GM12875 (cell line): ENCODE results near the gene ANKIB1.

ENCODE experiments used
- H3K4me3 ChIP-seq: one replicate; pipeline ENCODE4 v1.5.1; 2011; ENCODE audit warnings: low read depth, low read length, control low read depth
- TF ChIP-seq, protein P1 (sequence below): IDR thresholded peaks from 2 replicates; pipeline ENCODE4 v1.5.1; 2011; ENCODE audit warnings: low read depth, mild to moderate bottlenecking, control low read depth, inconsistent platforms, low read length, moderate library complexity, borderline replicate concordance; ENCODE audit not compliant: insufficient read depth

Gene ANKIB1

DNA sequence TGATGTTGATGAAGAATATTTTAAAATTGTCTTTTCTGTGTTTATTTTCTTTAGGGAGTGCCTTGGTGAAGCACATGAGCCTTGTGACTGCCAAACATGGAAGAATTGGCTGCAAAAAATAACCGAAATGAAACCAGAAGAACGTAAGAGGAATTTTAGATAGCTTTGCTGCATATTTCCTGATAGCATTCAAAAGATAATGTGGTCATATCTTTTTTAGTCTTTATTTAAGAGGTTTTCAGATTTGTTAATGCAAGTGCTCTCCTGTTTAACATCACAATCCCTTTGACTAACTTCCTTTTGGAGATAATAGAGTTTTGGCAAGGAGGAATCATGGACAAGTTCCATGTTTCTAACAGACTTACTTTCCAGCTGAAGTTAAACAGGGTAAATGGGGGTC lies 116.4 kb downstream of the ANKIB1 start:
- H3K4me3 ChIP-seq: no peak overlapping the region
- TF ChIP-seq, protein P1, sequence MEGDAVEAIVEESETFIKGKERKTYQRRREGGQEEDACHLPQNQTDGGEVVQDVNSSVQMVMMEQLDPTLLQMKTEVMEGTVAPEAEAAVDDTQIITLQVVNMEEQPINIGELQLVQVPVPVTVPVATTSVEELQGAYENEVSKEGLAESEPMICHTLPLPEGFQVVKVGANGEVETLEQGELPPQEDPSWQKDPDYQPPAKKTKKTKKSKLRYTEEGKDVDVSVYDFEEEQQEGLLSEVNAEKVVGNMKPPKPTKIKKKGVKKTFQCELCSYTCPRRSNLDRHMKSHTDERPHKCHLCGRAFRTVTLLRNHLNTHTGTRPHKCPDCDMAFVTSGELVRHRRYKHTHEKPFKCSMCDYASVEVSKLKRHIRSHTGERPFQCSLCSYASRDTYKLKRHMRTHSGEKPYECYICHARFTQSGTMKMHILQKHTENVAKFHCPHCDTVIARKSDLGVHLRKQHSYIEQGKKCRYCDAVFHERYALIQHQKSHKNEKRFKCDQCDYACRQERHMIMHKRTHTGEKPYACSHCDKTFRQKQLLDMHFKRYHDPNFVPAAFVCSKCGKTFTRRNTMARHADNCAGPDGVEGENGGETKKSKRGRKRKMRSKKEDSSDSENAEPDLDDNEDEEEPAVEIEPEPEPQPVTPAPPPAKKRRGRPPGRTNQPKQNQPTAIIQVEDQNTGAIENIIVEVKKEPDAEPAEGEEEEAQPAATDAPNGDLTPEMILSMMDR: no peak

DNA sequence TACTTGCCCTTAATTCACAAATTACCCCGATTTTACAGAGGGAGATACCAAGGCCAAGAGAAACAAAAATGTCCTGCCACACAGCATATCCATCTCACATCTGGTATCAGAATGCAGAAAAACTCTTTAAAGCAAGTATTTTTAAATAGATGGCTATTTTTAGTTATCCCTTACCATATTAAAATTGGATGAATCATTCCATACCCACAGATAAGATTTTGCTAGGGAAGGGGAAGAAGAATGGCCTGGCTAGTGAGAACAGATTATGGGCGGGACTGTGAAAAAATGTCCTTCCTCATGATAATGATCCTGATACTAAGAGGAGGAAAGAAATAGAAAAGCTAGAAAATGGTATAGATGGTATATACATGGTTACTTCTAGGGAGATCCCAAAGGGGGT lies 121.0 kb downstream of the ANKIB1 start:
- TF ChIP-seq, protein P1: no peak
- no peak overlapping the region for H3K4me3 ChIP-seq

DNA sequence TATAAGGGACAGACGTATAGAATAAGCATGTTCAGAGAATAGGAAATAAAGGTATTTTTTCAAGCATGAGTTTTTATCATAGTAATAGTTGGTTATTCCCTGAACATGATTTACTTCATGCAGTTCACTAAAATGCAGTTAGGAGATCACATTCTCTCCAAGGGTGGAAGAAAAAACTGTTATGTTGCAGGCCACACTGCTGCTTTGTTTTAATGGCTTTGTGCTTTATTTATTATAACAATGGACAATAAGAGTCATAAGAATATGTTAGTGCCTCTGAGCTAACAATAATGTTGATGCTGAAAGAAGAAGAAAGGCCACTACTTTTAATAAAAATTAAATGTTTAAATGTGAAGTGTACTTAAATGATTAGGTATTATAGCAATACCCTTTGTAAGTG lies 123.0 kb downstream of the ANKIB1 start:
- TF ChIP-seq, protein P1: no peak
- H3K4me3 ChIP-seq: no peak overlapping the region

DNA sequence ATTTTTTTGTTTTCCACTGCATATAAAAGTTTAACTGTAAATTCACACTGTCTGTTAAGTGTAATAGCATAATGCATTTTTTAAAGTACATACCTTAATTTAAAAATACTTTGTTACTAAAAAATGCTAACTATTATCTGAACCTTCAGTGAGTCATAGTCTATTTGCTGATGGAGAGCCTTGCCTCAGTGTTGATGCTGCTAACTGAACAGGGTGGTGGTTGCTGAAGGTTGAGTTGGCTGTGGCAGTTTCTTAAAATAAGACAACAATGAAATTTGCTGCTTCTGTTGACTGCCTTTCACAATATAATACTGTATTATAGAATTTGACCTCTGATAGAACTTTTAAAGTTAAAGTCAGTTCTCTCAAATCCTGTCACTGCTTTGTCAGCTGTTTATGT lies 129.2 kb downstream of the ANKIB1 start:
- TF ChIP-seq, protein P1: no peak
- no peak overlapping the region for H3K4me3 ChIP-seq

DNA sequence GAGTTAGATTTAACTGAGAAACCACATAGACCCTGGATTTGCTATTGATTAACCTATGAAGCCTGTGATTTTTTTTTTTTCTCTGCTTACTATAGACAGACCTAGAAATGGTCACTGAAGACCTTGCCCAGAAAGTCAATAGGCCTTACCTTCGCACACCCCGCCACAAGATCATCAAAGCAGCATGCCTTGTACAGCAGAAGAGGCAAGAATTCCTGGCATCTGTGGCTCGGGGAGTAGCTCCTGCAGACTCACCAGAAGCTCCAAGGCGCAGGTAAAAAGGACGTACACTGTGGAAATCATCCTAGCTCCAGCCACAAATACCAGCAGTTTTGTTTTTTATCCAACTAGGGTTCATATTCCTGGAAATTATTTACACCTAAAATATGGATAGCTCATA lies 145.3 kb downstream of the ANKIB1 start:
- TF ChIP-seq, protein P1: no peak

DNA sequence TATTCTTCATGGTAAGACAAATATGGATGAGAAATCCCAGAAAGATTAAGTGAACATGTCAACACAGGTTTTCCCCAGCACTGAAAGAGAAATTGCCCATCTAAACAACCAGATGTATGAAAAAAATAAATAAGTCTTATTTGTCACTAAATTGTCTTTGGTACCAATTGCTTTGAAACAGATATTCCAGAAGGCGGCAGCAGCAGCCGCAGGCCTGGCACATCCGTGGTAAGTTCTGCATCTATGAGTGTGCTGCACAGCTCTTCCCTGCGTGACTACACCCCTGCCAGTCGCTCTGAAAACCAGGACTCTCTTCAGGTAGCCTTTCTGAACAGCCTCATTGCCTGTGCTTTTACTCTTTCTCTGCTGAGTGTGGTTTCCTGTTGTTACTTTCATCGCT lies 151.8 kb downstream of the ANKIB1 start:
- TF ChIP-seq, protein P1: no peak

More for the DNA sequence above, 145.3 kb downstream of the ANKIB1 start:
- H3K4me3 ChIP-seq: no peak overlapping the region

DNA sequence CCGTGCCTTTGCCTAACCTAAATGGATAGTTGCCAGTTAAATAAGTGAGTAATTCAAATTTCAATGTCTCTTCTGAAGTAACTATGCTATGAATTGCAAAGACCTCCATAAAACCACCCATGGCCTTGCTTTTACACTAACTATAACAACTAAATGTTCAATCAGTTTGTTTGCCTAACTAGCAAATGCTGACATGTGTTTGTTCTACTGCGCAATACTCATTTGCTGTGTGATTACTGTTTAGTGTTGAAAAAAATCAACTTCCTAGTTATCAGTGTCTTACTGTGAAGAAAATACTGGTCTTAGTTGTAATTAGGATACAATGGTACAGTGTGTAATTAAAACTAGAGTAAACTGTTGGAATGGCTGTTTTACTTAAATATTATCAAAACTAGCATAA lies 154.2 kb downstream of the ANKIB1 start:
- TF ChIP-seq, protein P1: no peak
- H3K4me3 ChIP-seq: no peak overlapping the region

More for the DNA sequence above, 151.8 kb downstream of the ANKIB1 start:
- H3K4me3 ChIP-seq: no peak overlapping the region
